ENCODE data around the gene ZFYVE9.
A peak's percentile ranks its signal among the peaks of the same experiment; 100 is the strongest.

The ZFYVE9 gene

DNA sequence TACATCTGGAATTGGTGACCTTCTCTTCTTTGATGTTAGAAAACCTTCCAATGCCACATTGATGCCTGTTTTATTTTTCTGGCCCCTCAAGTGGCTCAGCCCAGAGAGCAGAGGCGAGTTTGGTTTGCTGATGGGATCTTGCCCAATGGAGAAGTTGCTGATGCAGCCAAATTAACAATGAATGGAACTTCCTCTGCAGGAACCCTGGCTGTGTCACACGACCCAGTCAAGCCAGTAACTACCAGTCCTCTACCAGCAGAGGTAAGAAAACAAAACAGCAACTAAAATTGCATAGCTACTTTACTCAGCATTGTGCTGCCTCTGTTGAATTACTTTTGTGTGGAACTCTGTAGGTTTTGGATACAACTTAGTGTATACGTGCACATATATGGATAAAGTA lies 126.5 kb downstream of the ZFYVE9 start:
- Histone ChIP-seq H3K4me1 (ENCODE audit: control insufficient read depth, insufficient read depth, low read length) (peaks cover 8% of the 10 kb centered on the region), H3K4me3 (ENCODE audit: low read depth, low read length) (no peak overlapping the region)

DNA sequence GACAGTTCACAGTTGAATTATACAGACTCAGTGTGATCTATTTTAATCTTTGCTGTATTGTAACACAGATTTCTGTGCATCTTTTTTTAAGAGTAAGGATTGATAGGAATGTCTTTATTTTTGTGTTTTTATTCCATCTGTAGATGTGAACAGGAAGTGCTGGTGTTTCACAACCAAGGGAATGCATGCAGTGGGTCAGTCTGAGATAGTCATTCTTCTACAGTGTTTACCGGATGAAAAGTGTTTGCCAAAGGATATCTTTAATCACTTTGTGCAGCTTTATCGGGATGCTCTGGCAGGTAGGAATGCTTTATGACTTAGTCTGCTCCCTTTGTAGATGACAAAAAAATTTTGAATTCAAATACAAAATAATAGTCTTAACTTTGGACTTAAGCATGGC lies 139.6 kb downstream of the ZFYVE9 start:
- Histone ChIP-seq H3K27me3 (ENCODE audit: control insufficient read depth, insufficient read depth, low read length) (no peaks in the 10 kb centered on the region), H3K4me3 (ENCODE audit: low read depth, low read length) (no peak overlapping the region), H3K9me3 (ENCODE audit: control insufficient read depth, insufficient read depth, low read length) (no peaks in the 10 kb centered on the region), H3K36me3 (ENCODE audit: control insufficient read depth, insufficient read depth, low read length) (no peaks in the 10 kb centered on the region), H3K9ac (ENCODE audit: low read depth, low read length) (no peak overlapping the region), H3K4me1 (ENCODE audit: control insufficient read depth, insufficient read depth, low read length) (no peaks in the 10 kb centered on the region)

More for the DNA sequence above, 126.5 kb downstream of the ZFYVE9 start:
- H3K9ac ChIP-seq (ENCODE audit: low read depth, low read length), result peak overlapping the region; percentile 27
- no peaks in the 10 kb centered on the region for H3K9me3 ChIP-seq (ENCODE audit: control insufficient read depth, insufficient read depth, low read length)
- no peaks in the 10 kb centered on the region for H3K36me3 ChIP-seq (ENCODE audit: control insufficient read depth, insufficient read depth, low read length)
- no peaks in the 10 kb centered on the region for H3K27me3 ChIP-seq (ENCODE audit: control insufficient read depth, insufficient read depth, low read length)

- H3K36me3 ChIP-seq (ENCODE audit: control insufficient read depth, insufficient read depth, low read length), result no peaks in the 10 kb centered on the region
- H3K4me3 ChIP-seq (ENCODE audit: low read depth, low read length), result no peak overlapping the region
- H3K4me1 ChIP-seq (ENCODE audit: control insufficient read depth, insufficient read depth, low read length), result no peaks in the 10 kb centered on the region
- H3K9ac ChIP-seq (ENCODE audit: low read depth, low read length), result no peak overlapping the region
- H3K27me3 ChIP-seq (ENCODE audit: control insufficient read depth, insufficient read depth, low read length), result no peaks in the 10 kb centered on the region
- no peaks in the 10 kb centered on the region for H3K9me3 ChIP-seq (ENCODE audit: control insufficient read depth, insufficient read depth, low read length)
Measured at GRCh38 chr1:52288286-52288685, 146.4 kb downstream of the ZFYVE9 start.

GRCh38 chr1:52294580-52294979 lies 152.7 kb downstream of the ZFYVE9 start:
- H3K4me1 ChIP-seq (ENCODE audit: control insufficient read depth, insufficient read depth, low read length), result no peaks in the 10 kb centered on the region
- H3K9ac ChIP-seq (ENCODE audit: low read depth, low read length), result no peak overlapping the region
- H3K9me3 ChIP-seq (ENCODE audit: control insufficient read depth, insufficient read depth, low read length), result no peaks in the 10 kb centered on the region
- no peaks in the 10 kb centered on the region for H3K36me3 ChIP-seq (ENCODE audit: control insufficient read depth, insufficient read depth, low read length)
- H3K27me3 ChIP-seq (ENCODE audit: control insufficient read depth, insufficient read depth, low read length), result no peaks in the 10 kb centered on the region
- no peak overlapping the region for H3K4me3 ChIP-seq (ENCODE audit: low read depth, low read length)

DNA sequence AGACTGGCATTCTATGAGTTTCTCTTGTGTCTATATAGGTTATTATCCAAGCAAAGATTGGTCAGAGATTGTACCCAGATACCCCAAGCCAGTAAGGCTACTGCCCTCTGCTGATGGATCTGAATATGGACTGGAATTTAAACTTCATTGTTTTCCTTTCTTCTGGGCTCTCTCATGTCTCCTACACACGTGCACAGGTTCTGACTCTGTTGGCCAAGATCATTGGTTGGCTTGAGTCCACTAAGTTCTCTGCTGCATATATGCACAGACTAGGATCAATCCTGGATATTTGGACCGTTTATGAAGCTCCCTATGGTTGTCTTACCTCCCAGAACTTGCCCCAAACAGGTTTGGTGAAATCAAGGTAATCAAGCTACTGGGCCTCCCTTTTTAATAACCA lies 154.5 kb downstream of the ZFYVE9 start:
- Histone ChIP-seq H3K27me3 (ENCODE audit: control insufficient read depth, insufficient read depth, low read length) (no peaks in the 10 kb centered on the region), H3K4me3 (ENCODE audit: low read depth, low read length) (no peak overlapping the region), H3K9ac (ENCODE audit: low read depth, low read length) (no peak overlapping the region)

DNA sequence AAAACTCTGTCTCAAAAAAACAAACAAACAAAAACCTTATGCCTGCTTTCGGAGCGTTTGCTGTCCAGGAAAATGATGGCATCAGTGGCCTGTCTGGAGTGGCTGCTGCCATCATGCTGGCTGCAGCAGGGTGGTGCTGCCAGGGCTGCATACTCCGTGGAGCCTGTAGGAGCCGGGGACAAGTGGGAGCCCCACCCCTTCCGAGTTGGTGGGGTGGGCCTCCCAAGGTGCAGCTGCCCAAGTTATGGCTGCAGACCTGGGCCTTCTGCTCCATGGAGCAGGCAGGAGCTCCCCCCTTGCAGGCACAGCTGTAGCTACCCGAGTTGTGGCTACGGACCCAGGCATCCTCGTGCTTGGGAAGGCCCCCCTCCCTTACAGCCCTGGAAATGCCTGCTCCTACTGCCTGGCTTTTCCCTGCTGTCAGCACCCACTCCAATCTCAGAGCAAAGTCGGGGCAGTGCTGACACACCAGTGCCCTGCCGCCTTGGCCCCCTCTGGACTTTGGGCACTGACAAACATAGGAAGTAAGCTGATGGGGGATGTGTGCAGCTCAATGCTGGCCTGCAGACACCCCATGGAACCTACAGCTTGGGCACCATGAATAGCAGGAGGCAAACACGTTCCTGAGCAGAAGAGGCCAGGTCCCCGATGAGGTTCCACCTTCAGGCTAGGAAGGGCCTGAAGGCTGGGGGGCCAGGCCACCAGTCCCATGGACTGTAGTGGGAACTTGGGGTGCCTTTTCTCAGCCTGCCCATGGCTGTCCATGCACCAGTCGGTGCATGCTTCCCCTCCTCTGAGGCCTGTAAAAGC lies 163.7 kb downstream of the ZFYVE9 start:
- H3K36me3 ChIP-seq (ENCODE audit: control insufficient read depth, insufficient read depth, low read length), result peaks cover 5% of the 10 kb centered on the region
- H3K9ac ChIP-seq (ENCODE audit: low read depth, low read length), result no peak overlapping the region
- H3K9me3 ChIP-seq (ENCODE audit: control insufficient read depth, insufficient read depth, low read length), result no peaks in the 10 kb centered on the region
- no peaks in the 10 kb centered on the region for H3K27me3 ChIP-seq (ENCODE audit: control insufficient read depth, insufficient read depth, low read length)
- no peak overlapping the region for H3K4me3 ChIP-seq (ENCODE audit: low read depth, low read length)
- no peaks in the 10 kb centered on the region for H3K4me1 ChIP-seq (ENCODE audit: control insufficient read depth, insufficient read depth, low read length)

More for the DNA sequence above, 154.5 kb downstream of the ZFYVE9 start:
- Histone ChIP-seq H3K36me3 (ENCODE audit: control insufficient read depth, insufficient read depth, low read length) (no peaks in the 10 kb centered on the region), H3K9me3 (ENCODE audit: control insufficient read depth, insufficient read depth, low read length) (no peaks in the 10 kb centered on the region), H3K4me1 (ENCODE audit: control insufficient read depth, insufficient read depth, low read length) (no peaks in the 10 kb centered on the region)

GRCh38 chr1:52306227-52307006 lies 164.5 kb downstream of the ZFYVE9 start:
- no peak overlapping the region for H3K9ac ChIP-seq (ENCODE audit: low read depth, low read length)
- no peaks in the 10 kb centered on the region for H3K9me3 ChIP-seq (ENCODE audit: control insufficient read depth, insufficient read depth, low read length)
- H3K4me1 ChIP-seq (ENCODE audit: control insufficient read depth, insufficient read depth, low read length), result no peaks in the 10 kb centered on the region
- peaks cover 5% of the 10 kb centered on the region for H3K36me3 ChIP-seq (ENCODE audit: control insufficient read depth, insufficient read depth, low read length)
- no peak overlapping the region for H3K4me3 ChIP-seq (ENCODE audit: low read depth, low read length)
- H3K27me3 ChIP-seq (ENCODE audit: control insufficient read depth, insufficient read depth, low read length), result no peaks in the 10 kb centered on the region

GRCh38 chr1:52321061-52321460 lies 179.2 kb downstream of the ZFYVE9 start:
- H3K9ac ChIP-seq (ENCODE audit: low read depth, low read length), result no peak overlapping the region
- no peaks in the 10 kb centered on the region for H3K9me3 ChIP-seq (ENCODE audit: control insufficient read depth, insufficient read depth, low read length)
- no peaks in the 10 kb centered on the region for H3K27me3 ChIP-seq (ENCODE audit: control insufficient read depth, insufficient read depth, low read length)
- no peak overlapping the region for H3K4me3 ChIP-seq (ENCODE audit: low read depth, low read length)
- H3K4me1 ChIP-seq (ENCODE audit: control insufficient read depth, insufficient read depth, low read length), result peaks cover 4% of the 10 kb centered on the region
- H3K36me3 ChIP-seq (ENCODE audit: control insufficient read depth, insufficient read depth, low read length), result no peaks in the 10 kb centered on the region

- no peaks in the 10 kb centered on the region for H3K36me3 ChIP-seq (ENCODE audit: control insufficient read depth, insufficient read depth, low read length)
- no peaks in the 10 kb centered on the region for H3K9me3 ChIP-seq (ENCODE audit: control insufficient read depth, insufficient read depth, low read length)
- H3K4me1 ChIP-seq (ENCODE audit: control insufficient read depth, insufficient read depth, low read length), result peaks cover 4% of the 10 kb centered on the region
- no peak overlapping the region for H3K4me3 ChIP-seq (ENCODE audit: low read depth, low read length)
- H3K9ac ChIP-seq (ENCODE audit: low read depth, low read length), result no peak overlapping the region
- H3K27me3 ChIP-seq (ENCODE audit: control insufficient read depth, insufficient read depth, low read length), result no peaks in the 10 kb centered on the region
Measured at GRCh38 chr1:52323731-52324130, 181.8 kb downstream of the ZFYVE9 start.

GRCh38 chr1:52325786-52326185 lies 183.9 kb downstream of the ZFYVE9 start:
- Histone ChIP-seq H3K4me1 (ENCODE audit: control insufficient read depth, insufficient read depth, low read length) (peaks cover 4% of the 10 kb centered on the region), H3K36me3 (ENCODE audit: control insufficient read depth, insufficient read depth, low read length) (no peaks in the 10 kb centered on the region), H3K4me3 (ENCODE audit: low read depth, low read length) (no peak overlapping the region)

GRCh38 chr1:52328615-52329014 lies 186.7 kb downstream of the ZFYVE9 start:
- no peaks in the 10 kb centered on the region for H3K9me3 ChIP-seq (ENCODE audit: control insufficient read depth, insufficient read depth, low read length)
- H3K4me1 ChIP-seq (ENCODE audit: control insufficient read depth, insufficient read depth, low read length), result peaks cover 4% of the 10 kb centered on the region
- no peak overlapping the region for H3K4me3 ChIP-seq (ENCODE audit: low read depth, low read length)
- H3K27me3 ChIP-seq (ENCODE audit: control insufficient read depth, insufficient read depth, low read length), result no peaks in the 10 kb centered on the region
- no peak overlapping the region for H3K9ac ChIP-seq (ENCODE audit: low read depth, low read length)
- no peaks in the 10 kb centered on the region for H3K36me3 ChIP-seq (ENCODE audit: control insufficient read depth, insufficient read depth, low read length)

More at GRCh38 chr1:52325786-52326185, 183.9 kb downstream of the ZFYVE9 start:
- Histone ChIP-seq H3K9me3 (ENCODE audit: control insufficient read depth, insufficient read depth, low read length) (no peaks in the 10 kb centered on the region), H3K27me3 (ENCODE audit: control insufficient read depth, insufficient read depth, low read length) (no peaks in the 10 kb centered on the region), H3K9ac (ENCODE audit: low read depth, low read length) (no peak overlapping the region)

DNA sequence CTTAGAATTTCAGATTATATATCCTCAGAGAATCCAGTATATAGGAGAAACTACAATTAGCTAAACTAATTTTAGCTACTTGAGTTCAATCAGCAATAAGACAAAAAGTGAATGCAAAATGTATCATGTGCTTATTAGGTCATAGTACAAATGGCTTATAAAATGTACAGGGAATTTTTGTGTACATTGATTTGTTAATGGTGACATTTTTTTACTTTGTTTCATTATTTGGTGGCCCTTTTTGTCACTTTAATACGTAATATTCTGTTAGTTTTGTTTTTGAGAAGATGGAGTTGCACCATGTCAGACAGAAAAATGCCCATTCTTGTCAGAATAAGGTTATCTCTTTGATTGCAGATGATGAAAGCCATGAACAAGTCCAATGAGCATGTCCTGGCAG lies 190.5 kb downstream of the ZFYVE9 start:
- no peaks in the 10 kb centered on the region for H3K27me3 ChIP-seq (ENCODE audit: control insufficient read depth, insufficient read depth, low read length)
- no peak overlapping the region for H3K9ac ChIP-seq (ENCODE audit: low read depth, low read length)
- H3K4me3 ChIP-seq (ENCODE audit: low read depth, low read length), result no peak overlapping the region
- no peaks in the 10 kb centered on the region for H3K36me3 ChIP-seq (ENCODE audit: control insufficient read depth, insufficient read depth, low read length)
- no peaks in the 10 kb centered on the region for H3K9me3 ChIP-seq (ENCODE audit: control insufficient read depth, insufficient read depth, low read length)
- H3K4me1 ChIP-seq (ENCODE audit: control insufficient read depth, insufficient read depth, low read length), result no peaks in the 10 kb centered on the region
